H9 (cell line): ENCODE results near the gene BCAS3. TPM values are rescaled to one million over a fixed set of nuclear protein-coding genes. Genes with fewer than 3 reads are reported as not detected.

Experiments
- DNase-seq: peaks from one replicate; pipeline ENCODE4 v3.0.0-alpha.2; 2017
- H2AFZ ChIP-seq: one replicate; pipeline ENCODE4 v1.6.1; 2013; ENCODE audit warnings: mild to moderate bottlenecking, low read length, control low read depth, moderate library complexity
- H2AK5ac ChIP-seq: 2 replicates; pipeline ENCODE4 v1.6.1; 2013; ENCODE audit warnings: low read length, control low read depth, mixed read lengths; ENCODE audit not compliant: insufficient read length
- H2BK120ac ChIP-seq: one replicate; pipeline ENCODE4 v1.6.1; 2013; ENCODE audit warnings: low read depth, mild to moderate bottlenecking, low read length, control low read depth, inconsistent platforms; ENCODE audit not compliant: poor library complexity, severe bottlenecking
- H2BK12ac ChIP-seq: 2 replicates; pipeline ENCODE4 v1.6.1; 2013; ENCODE audit warnings: low read length, control low read depth, mixed read lengths, low read depth; ENCODE audit not compliant: insufficient read length
- H2BK15ac ChIP-seq: 2 replicates; pipeline ENCODE4 v1.6.1; 2013; ENCODE audit warnings: low read depth, low read length, control low read depth
- H2BK20ac ChIP-seq: one replicate; pipeline ENCODE4 v1.6.1; 2013; ENCODE audit warnings: low read depth, mild to moderate bottlenecking, low read length, control low read depth, inconsistent platforms; ENCODE audit not compliant: poor library complexity, severe bottlenecking
- H2BK5ac ChIP-seq: 2 replicates; pipeline ENCODE4 v1.6.1; 2013; ENCODE audit warnings: low read length, control low read depth, mixed read lengths; ENCODE audit not compliant: insufficient read length
- H3K14ac ChIP-seq: 2 replicates; pipeline ENCODE4 v1.6.1; 2013; ENCODE audit warnings: low read length, control low read depth; ENCODE audit not compliant: insufficient read depth
- H3K18ac ChIP-seq: 2 replicates; pipeline ENCODE4 v1.6.1; 2013; ENCODE audit warnings: low read depth, mild to moderate bottlenecking, mixed read lengths, low read length, control low read depth; ENCODE audit not compliant: insufficient read length
- H3K23ac ChIP-seq: 2 replicates; pipeline ENCODE4 v1.6.1; 2013; ENCODE audit warnings: low read length, control low read depth, mixed read lengths, low read depth; ENCODE audit not compliant: insufficient read length
- H3K23me2 ChIP-seq: 2 replicates; pipeline ENCODE4 v1.6.1; 2013; ENCODE audit warnings: low read depth, mild to moderate bottlenecking, mixed read lengths, low read length, control low read depth; ENCODE audit not compliant: insufficient read length, poor library complexity, severe bottlenecking
- H3K27ac ChIP-seq: 2 replicates; pipeline ENCODE4 v1.5.1; 2013; ENCODE audit warnings: low read length, control low read depth, mixed read lengths, low read depth; ENCODE audit not compliant: insufficient read length
- H3K27me3 ChIP-seq: 2 replicates; pipeline ENCODE4 v1.6.1; 2013; ENCODE audit warnings: low read length, control low read depth, inconsistent platforms; ENCODE audit not compliant: insufficient read depth
- H3K4ac ChIP-seq: 2 replicates; pipeline ENCODE4 v1.6.1; 2013; ENCODE audit warnings: low read depth, mild to moderate bottlenecking, control low read depth, inconsistent platforms, low read length, moderate library complexity
- H3K4me1 ChIP-seq: 2 replicates; pipeline ENCODE4 v1.6.1; 2013; ENCODE audit warnings: low read length, control low read depth, inconsistent platforms; ENCODE audit not compliant: insufficient read depth
- H3K4me2 ChIP-seq: 2 replicates; pipeline ENCODE4 v1.6.1; 2013; ENCODE audit warnings: low read length, control low read depth, mixed read lengths; ENCODE audit not compliant: insufficient read length, insufficient read depth
- H3K56ac ChIP-seq: 2 replicates; pipeline ENCODE4 v1.6.1; 2013; ENCODE audit warnings: low read depth, mild to moderate bottlenecking, mixed read lengths, low read length, control low read depth; ENCODE audit not compliant: insufficient read length
- H3K79me1 ChIP-seq: 2 replicates; pipeline ENCODE4 v1.6.1; 2013; ENCODE audit warnings: low read depth, mild to moderate bottlenecking, moderate library complexity, low read length, control low read depth, inconsistent platforms; ENCODE audit not compliant: insufficient read depth, poor library complexity, severe bottlenecking
- H3K79me2 ChIP-seq: 2 replicates; pipeline ENCODE4 v1.6.1; 2013; ENCODE audit warnings: low read length, control low read depth, inconsistent platforms; ENCODE audit not compliant: insufficient read depth
- H3K9ac ChIP-seq: 2 replicates; pipeline ENCODE4 v1.6.1; 2013; ENCODE audit warnings: low read length, control low read depth, mixed read lengths; ENCODE audit not compliant: insufficient read length; ENCODE audit errors: extremely low read depth
- H3K9me3 ChIP-seq: one replicate; pipeline ENCODE4 v1.6.1; 2013; ENCODE audit warnings: low read depth, low read length, inconsistent platforms; ENCODE audit not compliant: control insufficient read depth
- H3T11ph ChIP-seq: one replicate; pipeline ENCODE4 v1.6.1; 2013; ENCODE audit warnings: mild to moderate bottlenecking, low read length, control low read depth, inconsistent platforms
- H4K20me1 ChIP-seq: one replicate; pipeline ENCODE4 v1.6.1; 2013; ENCODE audit not compliant: control insufficient read depth, insufficient read length, insufficient read depth
- H4K5ac ChIP-seq: 2 replicates; pipeline ENCODE4 v1.6.1; 2013; ENCODE audit warnings: low read depth, mild to moderate bottlenecking, mixed read lengths, low read length, control low read depth; ENCODE audit not compliant: insufficient read length
- H4K8ac ChIP-seq: replicated peaks from 2 replicates; pipeline ENCODE4 v1.6.1; 2013; ENCODE audit warnings: low read length, control low read depth, mixed read lengths, low read depth; ENCODE audit not compliant: insufficient read length
- H4K91ac ChIP-seq: 2 replicates; pipeline ENCODE4 v1.6.1; 2013; ENCODE audit warnings: low read depth, mild to moderate bottlenecking, moderate library complexity, mixed read lengths, low read length, control low read depth; ENCODE audit not compliant: insufficient read length
- H3K27ac Mint-ChIP-seq, 3 experiments: 2 replicates in 2 of 3; 3 replicates in 1 of 3; pipeline ENCODE4 v1.8.0; 2020 to 2021; ENCODE audit warnings: mixed read lengths in 3 of 3, mild to moderate bottlenecking in 1 of 3, moderate library complexity in 1 of 3
- H3K27me3 Mint-ChIP-seq: 2 replicates; pipeline ENCODE4 v1.8.0; 2021; ENCODE audit warnings: low read depth, mild to moderate bottlenecking, moderate library complexity, mixed read lengths
- H3K36me3 Mint-ChIP-seq, 3 experiments: 2 replicates in 2 of 3; 3 replicates in 1 of 3; pipeline ENCODE4 v1.8.0; 2020 to 2021; ENCODE audit warnings: low read depth in 3 of 3, mixed read lengths in 3 of 3; ENCODE audit not compliant: insufficient read depth in 1 of 3
- H3K4me1 Mint-ChIP-seq, 2 experiments: 2 replicates each; pipeline ENCODE4 v1.8.0; 2020; ENCODE audit warnings: mixed read lengths in 2 of 2
- H3K4me3 Mint-ChIP-seq, 2 experiments: 2 replicates in 1 of 2; 3 replicates in 1 of 2; pipeline ENCODE4 v1.8.0; 2020 to 2021; ENCODE audit warnings: mild to moderate bottlenecking in 2 of 2, mixed read lengths in 2 of 2, moderate library complexity in 1 of 2
- H3K9me3 Mint-ChIP-seq, 2 experiments: 2 replicates in 1 of 2; 3 replicates in 1 of 2; pipeline ENCODE4 v1.8.0; 2020; ENCODE audit warnings: mild to moderate bottlenecking in 2 of 2, mixed read lengths in 2 of 2, moderate library complexity in 1 of 2
- WGBS: extraction: QIAGEN DNeasy Blood & Tissue Kit; methylation state at CpG from one replicate; pipeline ENCODE4 v1.1.7; 2013; ENCODE audit warnings: missing lambda C conversion rate, low lambda C conversion rate, mixed read lengths; ENCODE audit not compliant: insufficient read length; ENCODE audit errors: extremely low coverage; 5-methylcytosine and 5-hydroxymethylcytosine counted together
- total RNA-seq: library from RNA; stranded (reverse); gene quantifications from 2 replicates; pipeline ENCODE4 v1.2.1, GENCODE V29; 2021
- TF ChIP-seq, protein P1 (sequence below): fragments of 200-600 bp; sonication (generic); conservative IDR thresholded peaks from 3 replicates; pipeline ENCODE4 v1.8.0; 2021; ENCODE audit warnings: antibody characterized with exemption, mild to moderate bottlenecking

BCAS3 gene
- total RNA-seq, 1 experiment from 2014 or later: 22.4 TPM

DNA sequence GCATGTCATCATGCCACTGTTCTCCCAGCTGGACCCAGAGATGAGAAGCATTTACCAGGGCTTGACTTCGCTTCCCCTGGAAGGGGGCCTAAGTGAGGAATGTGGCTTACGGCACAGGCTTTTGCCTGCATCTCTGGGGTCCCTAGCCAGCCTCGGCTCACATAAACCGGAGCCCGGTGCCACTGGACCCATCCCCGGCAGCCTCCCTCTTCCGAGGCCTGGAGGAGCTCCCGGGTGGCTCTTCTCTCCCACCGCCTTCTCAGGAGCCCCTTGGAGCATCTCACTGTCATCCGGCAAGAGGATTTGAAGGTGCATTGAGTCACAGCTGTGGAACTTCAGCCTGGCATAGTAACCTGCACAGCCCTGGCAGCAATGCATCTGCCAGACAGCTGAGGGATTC lies 692.1 kb downstream of the BCAS3 start:
- Mint-ChIP-seq H3K36me3 (no peaks in the 10 kb centered on the region), H3K9me3 (no peaks in the 10 kb centered on the region), H3K4me1 (peaks cover 14 to 23% of the 10 kb centered on the region in 2 experiments), H3K27me3 (no peaks in the 10 kb centered on the region), H3K27ac (no peak overlapping the region), H3K4me3 (no peak overlapping the region)
- TF ChIP-seq, protein P1, sequence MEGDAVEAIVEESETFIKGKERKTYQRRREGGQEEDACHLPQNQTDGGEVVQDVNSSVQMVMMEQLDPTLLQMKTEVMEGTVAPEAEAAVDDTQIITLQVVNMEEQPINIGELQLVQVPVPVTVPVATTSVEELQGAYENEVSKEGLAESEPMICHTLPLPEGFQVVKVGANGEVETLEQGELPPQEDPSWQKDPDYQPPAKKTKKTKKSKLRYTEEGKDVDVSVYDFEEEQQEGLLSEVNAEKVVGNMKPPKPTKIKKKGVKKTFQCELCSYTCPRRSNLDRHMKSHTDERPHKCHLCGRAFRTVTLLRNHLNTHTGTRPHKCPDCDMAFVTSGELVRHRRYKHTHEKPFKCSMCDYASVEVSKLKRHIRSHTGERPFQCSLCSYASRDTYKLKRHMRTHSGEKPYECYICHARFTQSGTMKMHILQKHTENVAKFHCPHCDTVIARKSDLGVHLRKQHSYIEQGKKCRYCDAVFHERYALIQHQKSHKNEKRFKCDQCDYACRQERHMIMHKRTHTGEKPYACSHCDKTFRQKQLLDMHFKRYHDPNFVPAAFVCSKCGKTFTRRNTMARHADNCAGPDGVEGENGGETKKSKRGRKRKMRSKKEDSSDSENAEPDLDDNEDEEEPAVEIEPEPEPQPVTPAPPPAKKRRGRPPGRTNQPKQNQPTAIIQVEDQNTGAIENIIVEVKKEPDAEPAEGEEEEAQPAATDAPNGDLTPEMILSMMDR: no peak
- H4K91ac ChIP-seq: no peak overlapping the region
- H3K23ac ChIP-seq: no peak overlapping the region
- no peak overlapping the region for H3K4me2 ChIP-seq
- no peak overlapping the region for H2BK5ac ChIP-seq
- no peaks in the 10 kb centered on the region for H3K23me2 ChIP-seq
- no peaks in the 10 kb centered on the region for H3K79me2 ChIP-seq
- no peaks in the 10 kb centered on the region for H3K9me3 ChIP-seq
- no peaks in the 10 kb centered on the region for H3K79me1 ChIP-seq
- no peak overlapping the region for H3K27ac ChIP-seq
- H4K5ac ChIP-seq: no peak overlapping the region
- H2BK120ac ChIP-seq: no peak overlapping the region
- H3T11ph ChIP-seq: no peak overlapping the region
- no peak overlapping the region for H3K9ac ChIP-seq
- no peak overlapping the region for H3K18ac ChIP-seq
- no CpG with 5 or more reads among the region's 10 CpGs for WGBS
- H2AFZ ChIP-seq: no peak overlapping the region
- H3K4me1 ChIP-seq: no peaks in the 10 kb centered on the region
- no peak overlapping the region for H2BK20ac ChIP-seq
- H3K4ac ChIP-seq: no peak overlapping the region
- no peaks in the 10 kb centered on the region for H3K27me3 ChIP-seq
- no peak for DNase-seq
- H3K14ac ChIP-seq: no peak overlapping the region
- H2BK12ac ChIP-seq: no peak overlapping the region
- no peak overlapping the region for H4K8ac ChIP-seq
- H3K56ac ChIP-seq: no peak overlapping the region
- H2AK5ac ChIP-seq: no peak overlapping the region
- no peaks in the 10 kb centered on the region for H4K20me1 ChIP-seq
- no peak overlapping the region for H2BK15ac ChIP-seq
